ENCODE measurements around the gene POLR2L.

POLR2L gene

GRCh38 chr11:880447-880846 is 38.1 kb upstream of the POLR2L start:
- TF ChIP-seq REST (IDR thresholded peaks at IDR 0.05; ENCODE audit: insufficient read depth in 1 of 2, low read depth in 2 of 2, low read length in 2 of 2), result no peak
- TF ChIP-seq FOXP2 (optimal IDR thresholded peaks at IDR 0.05; ENCODE audit: borderline replicate concordance, extremely low read depth, extremely low read length, insufficient read depth), result no peak
- no peak for TF ChIP-seq SIN3A (IDR thresholded peaks at IDR 0.05; ENCODE audit: borderline replicate concordance, insufficient read depth, low read length)
- TF ChIP-seq TAF1 (IDR thresholded peaks at IDR 0.05; ENCODE audit: borderline replicate concordance, insufficient read depth, low read length), result no peak
- TF ChIP-seq POLR2AphosphoS5 (IDR thresholded peaks at IDR 0.05; ENCODE audit: low read depth, low read length), result no peak

DNA sequence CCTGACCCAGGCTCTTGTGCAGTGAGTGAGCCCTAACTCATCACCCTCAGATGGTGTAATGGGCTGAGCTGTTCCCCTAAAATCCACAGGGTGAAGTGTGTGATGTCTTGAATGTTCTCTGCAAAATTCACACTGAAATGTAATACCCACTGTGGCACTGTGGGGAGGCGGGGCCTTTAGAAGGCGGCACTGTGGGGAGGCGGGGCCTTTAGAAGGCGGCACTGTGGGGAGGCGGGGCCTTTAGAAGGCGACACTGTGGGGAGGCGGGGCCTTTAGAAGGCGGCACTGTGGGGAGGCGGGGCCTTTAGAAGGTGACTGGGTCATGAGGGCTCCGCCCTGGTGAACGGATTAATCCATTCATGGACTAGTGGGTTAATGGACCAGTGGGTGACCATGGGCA is 35.2 kb upstream of the POLR2L start:
- TF ChIP-seq POLR2AphosphoS5 (IDR thresholded peaks at IDR 0.05; ENCODE audit: low read depth, low read length) (no peak), FOXP2 (optimal IDR thresholded peaks at IDR 0.05; ENCODE audit: borderline replicate concordance, extremely low read depth, extremely low read length, insufficient read depth) (no peak), TAF1 (IDR thresholded peaks at IDR 0.05; ENCODE audit: borderline replicate concordance, insufficient read depth, low read length) (no peak)

- no peak for TF ChIP-seq REST (IDR thresholded peaks at IDR 0.05; ENCODE audit: insufficient read depth in 1 of 2, low read depth in 2 of 2, low read length in 2 of 2)
- TF ChIP-seq FOXP2 (optimal IDR thresholded peaks at IDR 0.05; ENCODE audit: borderline replicate concordance, extremely low read depth, extremely low read length, insufficient read depth), result no peak
- no peak for TF ChIP-seq TAF1 (IDR thresholded peaks at IDR 0.05; ENCODE audit: borderline replicate concordance, insufficient read depth, low read length)
- TF ChIP-seq POLR2AphosphoS5 (IDR thresholded peaks at IDR 0.05; ENCODE audit: low read depth, low read length), result no peak
- no peak for TF ChIP-seq SIN3A (IDR thresholded peaks at IDR 0.05; ENCODE audit: borderline replicate concordance, insufficient read depth, low read length)
Observed at GRCh38 chr11:876545-876944, 34.2 kb upstream of the POLR2L start.

- TF ChIP-seq TAF1 (IDR thresholded peaks at IDR 0.05; ENCODE audit: borderline replicate concordance, insufficient read depth, low read length) (no peak), SIN3A (IDR thresholded peaks at IDR 0.05; ENCODE audit: borderline replicate concordance, insufficient read depth, low read length) (no peak), FOXP2 (optimal IDR thresholded peaks at IDR 0.05; ENCODE audit: borderline replicate concordance, extremely low read depth, extremely low read length, insufficient read depth) (no peak), POLR2AphosphoS5 (IDR thresholded peaks at IDR 0.05; ENCODE audit: low read depth, low read length) (no peak), REST (IDR thresholded peaks at IDR 0.05; ENCODE audit: insufficient read depth in 1 of 2, low read depth in 2 of 2, low read length in 2 of 2) (no peak)
Observed at GRCh38 chr11:875769-876301, 33.5 kb upstream of the POLR2L start.

- TF ChIP-seq SIN3A (IDR thresholded peaks at IDR 0.05; ENCODE audit: borderline replicate concordance, insufficient read depth, low read length), result no peak
- no peak for TF ChIP-seq TAF1 (IDR thresholded peaks at IDR 0.05; ENCODE audit: borderline replicate concordance, insufficient read depth, low read length)
- no peak for TF ChIP-seq FOXP2 (optimal IDR thresholded peaks at IDR 0.05; ENCODE audit: borderline replicate concordance, extremely low read depth, extremely low read length, insufficient read depth)
- no peak for TF ChIP-seq POLR2AphosphoS5 (IDR thresholded peaks at IDR 0.05; ENCODE audit: low read depth, low read length)
- no peak for TF ChIP-seq REST (IDR thresholded peaks at IDR 0.05; ENCODE audit: insufficient read depth in 1 of 2, low read depth in 2 of 2, low read length in 2 of 2)
Observed at GRCh38 chr11:875203-875602, 32.9 kb upstream of the POLR2L start.
